ENCODE measurements around the gene LETMD1.

- TF ChIP-seq EZH2 (IDR thresholded peaks at IDR 0.05; ENCODE audit: insufficient read depth, poor library complexity, severe bottlenecking), result no peak
- TF ChIP-seq EZH2phosphoT487 (IDR thresholded peaks at IDR 0.05; ENCODE audit: insufficient read depth, low read depth), result no peak
Observed at GRCh38 chr12:51017452-51017851, 30.7 kb upstream of the LETMD1 start.

Measured in GM23248 (cell line).